Dendritic cell treated with granulocyte-macrophage colony-stimulating factor and Interleukin-4, amounts not matched to agents 40 ng/mL and 50 ng/mL, for 4 days (primary cell): ENCODE data around the gene TXNRD3.
A peak's percentile ranks its signal among the peaks of the same experiment; 100 is the strongest.

Source experiments
- H3K27ac Mint-ChIP-seq: one replicate; pipeline ENCODE4 v1.8.0; 2022; ENCODE audit warnings: mild to moderate bottlenecking, mixed read lengths
- H3K27me3 Mint-ChIP-seq: one replicate; pipeline ENCODE4 v1.8.0; 2022; ENCODE audit warnings: mild to moderate bottlenecking, mixed read lengths
- H3K36me3 Mint-ChIP-seq: one replicate; pipeline ENCODE4 v1.8.0; 2022; ENCODE audit warnings: low read depth, mixed read lengths
- H3K4me1 Mint-ChIP-seq: one replicate; pipeline ENCODE4 v1.8.0; 2022; ENCODE audit warnings: low read depth, mixed read lengths
- H3K4me3 Mint-ChIP-seq: one replicate; pipeline ENCODE4 v1.8.0; 2022; ENCODE audit warnings: mild to moderate bottlenecking, moderate library complexity, mixed read lengths
- H3K9me3 Mint-ChIP-seq: one replicate; pipeline ENCODE4 v1.8.0; 2022; ENCODE audit warnings: mixed read lengths
- intact Hi-C: fragments of 100-400 bp; cut with micrococcal nuclease; formaldehyde crosslinking; loops from one replicate; pipeline ENCODE4 v1.15.0; 2022

The TXNRD3 gene

DNA sequence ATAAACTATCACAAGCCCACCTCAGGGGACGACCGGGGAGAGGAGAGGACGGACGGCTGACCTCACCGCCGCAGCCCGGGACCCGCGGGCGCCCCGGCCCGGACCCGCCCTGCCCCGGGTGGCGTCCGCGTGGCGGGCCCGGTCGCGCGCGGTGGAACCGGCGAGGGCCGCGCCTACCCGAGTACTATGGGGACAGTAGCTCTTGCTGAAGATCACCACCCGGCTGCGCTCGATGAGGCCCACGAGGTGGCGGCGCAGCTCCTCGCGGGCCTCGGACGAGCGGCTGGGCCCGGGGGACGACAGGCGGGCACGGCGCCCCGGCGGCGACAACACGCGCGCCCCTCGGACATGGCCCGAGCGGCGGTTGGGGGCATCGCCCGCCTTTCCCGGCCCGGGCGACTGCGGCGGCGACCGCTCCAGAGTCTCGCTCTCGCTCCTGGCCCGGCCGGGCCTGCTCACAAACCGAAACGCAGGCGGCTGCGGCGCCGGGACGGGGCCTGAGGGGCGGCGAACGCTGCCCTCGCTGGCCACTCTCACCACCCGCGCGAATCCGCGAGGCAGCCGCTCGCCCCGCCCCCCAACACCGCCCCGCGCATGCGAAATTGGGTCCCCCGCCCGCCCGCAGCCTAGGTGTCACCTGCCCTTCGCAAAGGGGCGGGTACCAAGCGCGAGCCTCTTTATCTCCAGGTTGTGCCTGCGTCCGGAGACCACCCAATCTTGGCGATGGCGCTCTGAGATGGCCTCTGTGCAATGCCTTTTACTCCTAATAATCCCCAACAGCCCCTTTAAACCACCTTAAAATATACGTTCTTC, at the start of gene TXNRD3:
Gene TXNRD3, minus strand, starts transcription at position 554 of the 813 bp plus-strand sequence.
- H3K27ac Mint-ChIP-seq, result peak within 1 kb of the TSS; percentile 56
- peaks cover 10% of the 10 kb centered on the region for H3K9me3 Mint-ChIP-seq
- peaks cover 27% of the 10 kb centered on the region for H3K27me3 Mint-ChIP-seq

GRCh38 chr3:126703512-126704493, 48.9 kb upstream of the TXNRD3 start, which contains the start of gene CHCHD6:
Gene CHCHD6 (plus strand): TSS chr3:126704240. CDS start chr3:126704313, 73 bp downstream.
- intact Hi-C loops, result loop anchor here (5.0 kb wide), 1 partner anchor 278 kb away; the partner anchor contains the start of gene PLXNA1

More for the DNA sequence above, at the start of gene TXNRD3:
- no peaks in the 10 kb centered on the region for H3K36me3 Mint-ChIP-seq
- peak within 1 kb of the TSS; percentile 80 for H3K4me3 Mint-ChIP-seq
- intact Hi-C loops, result loop anchor here (5.0 kb wide), 1 partner anchor 132 kb away; the partner anchor contains the start of gene CHST13
- peaks cover 8% of the 10 kb centered on the region for H3K4me1 Mint-ChIP-seq

DNA sequence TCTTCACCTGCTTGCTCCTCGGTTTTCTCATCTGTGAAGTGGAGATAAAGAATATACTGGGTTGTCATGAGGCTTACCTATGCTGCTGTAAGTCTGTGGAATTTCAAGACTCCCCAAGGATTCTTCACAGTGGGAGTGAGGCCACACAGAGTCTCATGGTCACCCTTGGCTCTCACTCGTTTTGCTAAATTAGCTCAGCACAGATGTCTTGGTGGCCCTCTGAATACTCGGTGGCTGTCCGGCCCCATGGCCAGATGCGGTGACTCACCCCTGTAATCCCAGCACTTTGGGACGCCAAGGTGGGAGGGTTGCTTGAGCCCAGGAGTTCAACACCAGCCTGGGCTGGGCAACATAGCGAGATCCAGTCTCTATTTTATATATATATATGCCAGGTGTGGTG, 44.1 kb upstream of the TXNRD3 start:
- peaks cover 11% of the 10 kb centered on the region for H3K4me1 Mint-ChIP-seq
- H3K4me3 Mint-ChIP-seq, result no peak overlapping the region
- no peaks in the 10 kb centered on the region for H3K9me3 Mint-ChIP-seq
- no peak overlapping the region for H3K27ac Mint-ChIP-seq
- H3K27me3 Mint-ChIP-seq, result peaks cover 65% of the 10 kb centered on the region
- intact Hi-C loops, result no loop called here
- H3K36me3 Mint-ChIP-seq, result peaks cover 2% of the 10 kb centered on the region

More at GRCh38 chr3:126703512-126704493, 48.9 kb upstream of the TXNRD3 start, which contains the start of gene CHCHD6:
- Mint-ChIP-seq H3K9me3 (no peaks in the 10 kb centered on the region), H3K27me3 (peaks cover 62% of the 10 kb centered on the region), H3K36me3 (peaks cover 6% of the 10 kb centered on the region), H3K4me1 (peaks cover 20% of the 10 kb centered on the region), H3K4me3 (peak within 1 kb of the TSS; percentile 99), H3K27ac (peak within 1 kb of the TSS; percentile 82)

DNA sequence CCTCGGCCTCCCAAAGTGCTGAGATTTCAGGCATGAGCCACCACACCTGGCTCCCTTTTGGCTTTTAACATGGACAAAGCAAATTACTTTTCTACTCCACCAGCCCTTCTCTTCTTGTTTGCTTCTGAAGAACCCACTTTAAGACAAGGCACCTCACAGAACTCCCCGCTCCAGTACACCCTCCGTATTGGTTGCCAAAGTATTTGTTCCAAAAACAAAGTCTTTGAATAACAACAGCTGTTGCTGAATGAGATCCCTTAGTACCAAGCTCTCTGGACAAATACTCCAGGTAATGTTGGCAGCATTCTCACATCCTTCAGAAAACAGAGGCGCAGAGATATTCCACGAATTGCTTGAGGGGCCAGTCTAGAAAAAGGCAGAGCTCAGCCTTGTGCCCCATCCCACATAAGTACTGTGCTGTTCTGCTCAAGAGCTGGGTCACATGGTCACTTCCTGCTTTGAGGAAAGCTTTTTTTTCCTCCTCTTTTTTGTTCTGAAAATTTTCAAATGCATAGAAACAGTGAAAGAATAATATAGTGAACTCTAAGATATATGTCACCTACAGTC, 41.9 kb upstream of the TXNRD3 start:
- Mint-ChIP-seq H3K4me1 (peaks cover 4% of the 10 kb centered on the region), H3K9me3 (no peaks in the 10 kb centered on the region), H3K36me3 (no peaks in the 10 kb centered on the region), H3K27ac (no peak overlapping the region), H3K4me3 (no peak overlapping the region), H3K27me3 (peaks cover 50% of the 10 kb centered on the region)
- intact Hi-C loops, result no loop called here

DNA sequence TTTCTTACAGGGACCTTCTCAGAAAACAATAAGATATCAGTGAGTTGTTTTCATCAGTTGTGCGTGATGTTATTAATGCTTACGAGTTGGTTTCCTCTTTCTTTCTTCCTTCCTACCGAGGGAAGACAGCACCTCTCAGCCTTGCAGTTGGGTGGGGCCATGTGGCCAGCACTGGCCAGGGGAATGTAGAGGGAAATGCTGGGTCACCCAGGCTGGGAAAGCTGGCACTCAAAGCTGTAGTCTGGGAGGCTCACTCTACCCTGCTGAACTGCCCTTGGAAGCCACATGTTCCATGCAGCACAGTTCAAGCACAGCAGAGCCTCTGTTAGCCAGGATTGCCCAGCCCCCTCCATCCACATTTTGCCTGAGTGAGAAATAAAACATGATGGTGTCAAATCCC, 39.0 kb upstream of the TXNRD3 start:
- H3K27me3 Mint-ChIP-seq, result peaks cover 39% of the 10 kb centered on the region

GRCh38 chr3:126692858-126693257, 37.9 kb upstream of the TXNRD3 start:
- Mint-ChIP-seq H3K36me3 (no peaks in the 10 kb centered on the region), H3K27ac (no peak overlapping the region), H3K4me1 (peaks cover 4% of the 10 kb centered on the region), H3K9me3 (no peaks in the 10 kb centered on the region), H3K27me3 (peaks cover 36% of the 10 kb centered on the region), H3K4me3 (no peak overlapping the region)
- intact Hi-C loops, result no loop called here

More for the DNA sequence above, 39.0 kb upstream of the TXNRD3 start:
- H3K4me3 Mint-ChIP-seq, result no peak overlapping the region
- intact Hi-C loops, result no loop called here
- H3K9me3 Mint-ChIP-seq, result no peaks in the 10 kb centered on the region
- no peak overlapping the region for H3K27ac Mint-ChIP-seq
- no peaks in the 10 kb centered on the region for H3K36me3 Mint-ChIP-seq
- H3K4me1 Mint-ChIP-seq, result peaks cover 4% of the 10 kb centered on the region

GRCh38 chr3:126691765-126692164, 36.8 kb upstream of the TXNRD3 start:
- intact Hi-C loops, result no loop called here
- Mint-ChIP-seq H3K27me3 (peaks cover 36% of the 10 kb centered on the region), H3K36me3 (no peaks in the 10 kb centered on the region), H3K27ac (no peak overlapping the region), H3K9me3 (no peaks in the 10 kb centered on the region), H3K4me3 (no peak overlapping the region), H3K4me1 (peaks cover 4% of the 10 kb centered on the region)

DNA sequence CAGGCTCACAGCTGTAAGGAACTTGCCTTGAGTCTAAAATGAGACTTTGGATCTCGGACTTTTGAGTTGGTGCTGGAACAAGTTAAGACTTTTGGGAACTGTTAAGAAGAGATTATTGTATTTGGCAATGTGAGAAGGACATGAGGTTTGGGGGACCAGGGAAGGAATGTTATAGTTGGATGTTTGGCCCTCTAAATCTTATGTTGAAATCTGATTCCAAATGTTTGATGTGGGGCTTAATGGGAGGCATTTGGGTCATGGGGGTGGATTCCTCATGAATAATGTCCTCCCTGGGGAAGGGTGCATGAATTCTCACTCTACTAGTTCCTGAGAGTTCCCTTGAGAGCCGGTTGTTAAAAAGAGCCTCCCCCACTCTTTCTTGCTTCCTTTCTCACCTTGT, 30.6 kb upstream of the TXNRD3 start:
- Mint-ChIP-seq H3K27me3 (peaks cover 20% of the 10 kb centered on the region), H3K36me3 (no peaks in the 10 kb centered on the region), H3K27ac (no peak overlapping the region), H3K4me3 (no peak overlapping the region), H3K9me3 (no peaks in the 10 kb centered on the region), H3K4me1 (no peaks in the 10 kb centered on the region)
- intact Hi-C loops, result no loop called here

- H3K36me3 Mint-ChIP-seq, result no peaks in the 10 kb centered on the region
- no peaks in the 10 kb centered on the region for H3K4me1 Mint-ChIP-seq
- no peaks in the 10 kb centered on the region for H3K9me3 Mint-ChIP-seq
- H3K27me3 Mint-ChIP-seq, result peaks cover 20% of the 10 kb centered on the region
- no peak overlapping the region for H3K4me3 Mint-ChIP-seq
- H3K27ac Mint-ChIP-seq, result no peak overlapping the region
- intact Hi-C loops, result no loop called here
These were observed 30.1 kb upstream of the TXNRD3 start for GRCh38 chr3:126685021-126685420.

- Mint-ChIP-seq H3K27me3 (peaks cover 20% of the 10 kb centered on the region), H3K4me3 (no peak overlapping the region), H3K36me3 (no peaks in the 10 kb centered on the region), H3K4me1 (peaks cover 3% of the 10 kb centered on the region), H3K27ac (no peak overlapping the region), H3K9me3 (no peaks in the 10 kb centered on the region)
- intact Hi-C loops, result no loop called here
These were observed 29.4 kb upstream of the TXNRD3 start for GRCh38 chr3:126684218-126684751.

DNA sequence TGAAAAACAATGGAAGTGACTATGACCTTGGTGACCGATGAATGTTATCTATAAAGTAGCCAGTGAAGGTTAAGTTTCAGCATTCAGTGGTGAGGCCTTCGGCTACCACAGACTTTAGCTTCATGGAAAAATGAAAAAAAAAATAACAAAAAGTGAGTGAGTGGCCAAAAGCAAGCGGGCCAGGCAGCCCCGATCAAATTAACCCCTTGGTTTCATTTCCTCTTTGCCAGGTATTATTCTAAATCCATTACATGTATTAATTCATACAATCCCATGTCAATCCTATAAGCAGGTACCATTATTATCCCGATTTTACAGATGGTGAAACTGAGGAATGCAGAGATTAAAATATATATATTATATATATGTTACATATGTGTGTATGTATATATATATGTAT, 28.1 kb upstream of the TXNRD3 start:
- no peaks in the 10 kb centered on the region for H3K9me3 Mint-ChIP-seq
- no peak overlapping the region for H3K4me3 Mint-ChIP-seq
- intact Hi-C loops, result no loop called here
- peaks cover 11% of the 10 kb centered on the region for H3K4me1 Mint-ChIP-seq
- H3K27me3 Mint-ChIP-seq, result peaks cover 29% of the 10 kb centered on the region
- no peak overlapping the region for H3K27ac Mint-ChIP-seq
- no peaks in the 10 kb centered on the region for H3K36me3 Mint-ChIP-seq

- H3K27me3 Mint-ChIP-seq, result peaks cover 35% of the 10 kb centered on the region
- peaks cover 11% of the 10 kb centered on the region for H3K4me1 Mint-ChIP-seq
- no peak overlapping the region for H3K27ac Mint-ChIP-seq
- no peaks in the 10 kb centered on the region for H3K36me3 Mint-ChIP-seq
- no peaks in the 10 kb centered on the region for H3K9me3 Mint-ChIP-seq
- intact Hi-C loops, result no loop called here
- H3K4me3 Mint-ChIP-seq, result no peak overlapping the region
These were observed 27.1 kb upstream of the TXNRD3 start for GRCh38 chr3:126682009-126682408.

DNA sequence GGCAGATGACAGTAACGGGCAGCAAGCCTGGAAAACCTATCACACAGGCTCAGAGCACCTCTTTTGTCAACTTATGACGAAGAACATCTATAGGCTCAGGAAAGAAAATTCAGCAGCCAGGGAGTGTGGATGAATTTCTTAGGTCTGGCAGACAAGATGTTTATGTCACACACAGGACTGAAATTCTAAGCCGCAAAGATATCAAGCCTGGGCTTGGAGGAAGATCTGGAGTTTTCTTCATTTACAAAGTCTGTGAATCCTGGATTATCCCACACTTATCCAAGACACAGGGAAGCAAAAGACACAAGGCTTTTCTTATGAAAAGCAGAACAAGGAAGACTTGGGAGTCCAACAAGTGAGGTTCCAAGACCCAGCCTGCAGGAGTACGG, 25.7 kb upstream of the TXNRD3 start:
- intact Hi-C loops, result no loop called here
- Mint-ChIP-seq H3K4me3 (no peak overlapping the region), H3K27me3 (peaks cover 39% of the 10 kb centered on the region), H3K4me1 (peaks cover 11% of the 10 kb centered on the region), H3K9me3 (no peaks in the 10 kb centered on the region), H3K36me3 (no peaks in the 10 kb centered on the region), H3K27ac (no peak overlapping the region)
